Pulmonary artery endothelial cell (primary cell): Measurements from ENCODE around the gene KRTAP17-1. TPM values are rescaled to one million over a fixed set of nuclear protein-coding genes. Genes with fewer than 3 reads are reported as not detected.
"Not testable (repeated sequence)": the region's sequence is repeated elsewhere in the genome, so short reads cannot be mapped to it uniquely, and the experiment has no call there.

Source experiments
- DNase-seq: peaks from one replicate; pipeline ENCODE4 v3.0.0-alpha.2; 2011; ENCODE audit warnings: low read depth, low spot score
- total RNA-seq: library from RNA; depleted of rRNA; stranded (reverse); fragments of >200 nt; gene quantifications from 2 replicates; pipeline ENCODE4 v1.2.3, GENCODE V29; 2014

Gene KRTAP17-1
- total RNA-seq, 1 donor from 2014 or later = not detected

GRCh38 chr17:41304091-41304490 lies 11.4 kb downstream of the KRTAP17-1 start:
- DNase-seq = no peak

GRCh38 chr17:41302981-41303380 lies 12.5 kb downstream of the KRTAP17-1 start:
- no peak for DNase-seq

- DNase-seq = no peak
Observed at GRCh38 chr17:41301916-41302901, 13.3 kb downstream of the KRTAP17-1 start, which contains the start of gene KRTAP29-1. Gene KRTAP29-1, minus strand, starts transcription at chr17:41302851. Its CDS starts 0 bp downstream, at chr17:41302851.

- DNase-seq = no peak
Observed at GRCh38 chr17:41301204-41301790, 14.2 kb downstream of the KRTAP17-1 start.

- no peak for DNase-seq
Observed at GRCh38 chr17:41298458-41299135, 16.9 kb downstream of the KRTAP17-1 start.

GRCh38 chr17:41296846-41297245 lies 18.7 kb downstream of the KRTAP17-1 start:
- DNase-seq = no peak

- DNase-seq = no peak
Observed at GRCh38 chr17:41294016-41294415, 21.5 kb downstream of the KRTAP17-1 start.

DNA sequence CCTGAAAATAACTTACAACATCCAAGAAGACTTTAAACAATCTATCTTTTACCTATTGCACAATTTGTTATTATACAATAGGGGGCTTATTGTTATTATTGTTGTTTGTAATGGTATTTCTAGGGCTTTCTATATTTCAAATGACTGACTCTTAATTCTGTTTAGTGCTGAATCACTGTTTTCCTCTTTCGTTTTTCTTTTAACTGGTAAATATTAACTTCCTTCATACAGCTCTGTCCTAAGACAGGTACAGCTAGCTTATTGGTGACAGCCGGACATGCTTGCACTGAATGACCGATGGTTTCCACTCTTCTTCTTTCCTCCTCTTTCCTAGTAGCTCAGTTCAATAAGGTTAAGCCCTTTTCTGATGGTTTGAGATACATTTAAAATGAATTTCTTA lies 28.5 kb downstream of the KRTAP17-1 start:
- no peak for DNase-seq

DNA sequence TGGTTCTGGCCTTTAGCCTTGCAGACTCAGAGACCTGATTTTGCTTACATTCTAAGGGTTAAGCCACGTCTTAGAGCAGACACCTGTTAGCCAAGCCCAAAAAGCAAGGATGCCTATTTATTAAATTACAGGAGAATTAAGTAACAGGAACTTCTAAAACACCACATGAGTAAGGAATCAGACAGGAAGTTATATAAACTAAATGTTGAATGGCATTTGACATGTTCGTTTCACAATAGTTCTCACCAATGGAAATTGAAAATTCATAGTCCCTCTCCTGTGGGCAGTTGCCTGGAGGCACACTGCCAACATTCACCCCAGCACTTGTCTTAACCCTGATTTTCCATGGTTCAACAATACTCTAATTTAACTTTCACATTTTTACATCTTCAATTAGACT lies 31.0 kb downstream of the KRTAP17-1 start:
- DNase-seq = no peak

GRCh38 chr17:41284043-41284442 lies 31.5 kb downstream of the KRTAP17-1 start:
- no peak for DNase-seq

DNA sequence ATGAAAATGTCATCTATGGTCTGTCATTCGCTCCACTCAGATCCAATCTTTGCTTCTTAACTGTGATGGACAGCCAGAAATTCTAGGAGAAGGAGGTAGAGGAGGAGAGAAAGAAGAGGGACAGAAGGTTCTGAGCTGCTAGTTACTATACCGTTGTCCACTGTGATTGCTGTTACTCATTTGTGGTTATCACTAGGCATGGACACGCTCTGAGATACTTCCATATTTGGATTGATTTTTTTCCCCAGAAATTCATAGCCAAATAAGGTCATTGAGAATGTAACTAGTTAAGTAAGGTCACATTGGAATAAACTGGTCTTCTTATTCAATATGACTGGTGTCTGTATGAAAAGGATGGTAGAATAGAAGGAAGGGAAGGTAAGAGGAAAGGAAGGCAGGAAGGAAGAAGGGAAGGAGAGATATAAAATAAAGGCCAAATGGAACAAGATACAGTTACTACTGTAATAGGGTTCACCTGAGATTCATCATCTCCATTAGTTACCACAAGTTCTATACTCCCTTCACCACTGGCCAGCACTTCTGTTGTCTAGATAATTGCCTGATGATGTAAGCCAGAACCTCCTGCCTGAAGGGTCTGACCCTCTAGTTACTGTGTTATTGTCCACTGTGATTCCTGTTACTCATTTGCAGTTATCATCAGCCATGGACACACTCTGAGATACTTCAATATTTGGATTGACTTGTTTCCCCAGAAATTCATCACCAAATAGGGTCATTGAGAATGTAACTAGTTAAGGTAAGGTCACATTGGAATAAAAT lies 37.1 kb downstream of the KRTAP17-1 start:
- no peak for DNase-seq

- not testable (repeated sequence) for DNase-seq
Observed at GRCh38 chr17:41275648-41276190, 39.8 kb downstream of the KRTAP17-1 start, which contains the start of gene KRTAP9-7. Gene KRTAP9-7, plus strand, starts transcription at chr17:41275698. Its CDS starts 0 bp downstream, at chr17:41275698.

- DNase-seq = no peak
Observed at GRCh38 chr17:41271858-41272257, 43.7 kb downstream of the KRTAP17-1 start.

- DNase-seq = not testable (repeated sequence)
Observed at GRCh38 chr17:41271323-41271722, 44.2 kb downstream of the KRTAP17-1 start.

DNA sequence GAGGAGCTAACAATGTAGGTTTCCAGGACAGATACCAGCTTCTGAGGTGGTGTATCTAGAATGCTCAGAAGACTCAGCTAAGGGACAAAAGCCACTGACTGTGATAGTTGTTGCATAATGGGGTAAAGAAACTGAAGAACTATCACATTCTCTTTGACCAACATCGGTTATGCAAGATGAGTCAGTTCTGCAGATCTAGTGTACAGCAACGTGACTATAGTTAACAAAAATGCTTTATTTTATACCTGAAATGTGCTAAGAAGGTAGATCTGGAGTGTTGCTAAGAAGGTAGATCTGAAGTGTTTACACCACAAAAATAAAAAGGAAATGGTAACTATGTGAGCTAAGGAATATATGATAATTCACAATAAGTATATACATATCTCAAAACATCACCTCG lies 47.8 kb downstream of the KRTAP17-1 start:
- no peak for DNase-seq

GRCh38 chr17:41265078-41265477 lies 50.4 kb downstream of the KRTAP17-1 start, which contains the start of gene KRTAP9-6:
Gene KRTAP9-6, plus strand, starts transcription at chr17:41265378. Its CDS starts 0 bp downstream, at chr17:41265378.
- DNase-seq = no peak
